ENCODE data around the gene GPC5. TPM values are rescaled to one million over a fixed set of nuclear protein-coding genes. Genes with fewer than 3 reads are reported as not detected.

GPC5 gene
- total RNA-seq, 1 donor from 2014 or later, result 0.28 TPM

GRCh38 chr13:91358387-91358782 lies 40.0 kb upstream of the GPC5 start:
- H3K4me1 Mint-ChIP-seq, result peaks cover 70% of the 10 kb centered on the region
- no peaks in the 10 kb centered on the region for H3K9me3 Mint-ChIP-seq
- peaks cover 3% of the 10 kb centered on the region for H3K27me3 Mint-ChIP-seq (ENCODE audit: low read depth)
- peak overlapping the region; percentile 1 for H3K4me3 Mint-ChIP-seq
- H3K27ac Mint-ChIP-seq (ENCODE audit: unreplicated experiment), result no peak overlapping the region
- no peak for DNase-seq (ENCODE audit: low read depth, low spot score)
- TF ChIP-seq CTCF (conservative IDR thresholded peaks at IDR 0.05), result no peak
- peaks cover 35% of the 10 kb centered on the region for H3K36me3 Mint-ChIP-seq (ENCODE audit: low read depth)

- peaks cover 63% of the 10 kb centered on the region for H3K4me1 Mint-ChIP-seq
- H3K36me3 Mint-ChIP-seq (ENCODE audit: low read depth), result peaks cover 31% of the 10 kb centered on the region
- H3K4me3 Mint-ChIP-seq, result peak overlapping the region; percentile 21
- peaks cover 3% of the 10 kb centered on the region for H3K27me3 Mint-ChIP-seq (ENCODE audit: low read depth)
- no peak for DNase-seq (ENCODE audit: low read depth, low spot score)
- TF ChIP-seq CTCF (conservative IDR thresholded peaks at IDR 0.05), result no peak
- no peaks in the 10 kb centered on the region for H3K9me3 Mint-ChIP-seq
- no peak overlapping the region for H3K27ac Mint-ChIP-seq (ENCODE audit: unreplicated experiment)
Observed at GRCh38 chr13:91359111-91359510, 39.3 kb upstream of the GPC5 start.

- H3K4me3 Mint-ChIP-seq, result peak overlapping the region; percentile 21
- H3K27ac Mint-ChIP-seq (ENCODE audit: unreplicated experiment), result no peak overlapping the region
- no peak for DNase-seq (ENCODE audit: low read depth, low spot score)
- peaks cover 31% of the 10 kb centered on the region for H3K36me3 Mint-ChIP-seq (ENCODE audit: low read depth)
- TF ChIP-seq CTCF (conservative IDR thresholded peaks at IDR 0.05), result no peak
- H3K4me1 Mint-ChIP-seq, result peaks cover 57% of the 10 kb centered on the region
- no peaks in the 10 kb centered on the region for H3K9me3 Mint-ChIP-seq
- peaks cover 3% of the 10 kb centered on the region for H3K27me3 Mint-ChIP-seq (ENCODE audit: low read depth)
Observed at GRCh38 chr13:91359631-91360030, 38.8 kb upstream of the GPC5 start.

GRCh38 chr13:91360246-91360751 lies 38.1 kb upstream of the GPC5 start:
- Mint-ChIP-seq H3K4me3 (peak overlapping the region; percentile 3), H3K36me3 (ENCODE audit: low read depth) (peaks cover 26% of the 10 kb centered on the region), H3K9me3 (no peaks in the 10 kb centered on the region), H3K4me1 (peaks cover 51% of the 10 kb centered on the region), H3K27me3 (ENCODE audit: low read depth) (peaks cover 3% of the 10 kb centered on the region), H3K27ac (ENCODE audit: unreplicated experiment) (peak overlapping the region; percentile 9)
- no peak for DNase-seq (ENCODE audit: low read depth, low spot score)
- no peak for TF ChIP-seq CTCF (conservative IDR thresholded peaks at IDR 0.05)

- no peaks in the 10 kb centered on the region for H3K9me3 Mint-ChIP-seq
- H3K27me3 Mint-ChIP-seq (ENCODE audit: low read depth), result peaks cover 3% of the 10 kb centered on the region
- TF ChIP-seq CTCF (conservative IDR thresholded peaks at IDR 0.05), result no peak
- no peak for DNase-seq (ENCODE audit: low read depth, low spot score)
- no peak overlapping the region for H3K4me3 Mint-ChIP-seq
- no peak overlapping the region for H3K27ac Mint-ChIP-seq (ENCODE audit: unreplicated experiment)
- peaks cover 36% of the 10 kb centered on the region for H3K4me1 Mint-ChIP-seq
- peaks cover 16% of the 10 kb centered on the region for H3K36me3 Mint-ChIP-seq (ENCODE audit: low read depth)
Observed at GRCh38 chr13:91361755-91362271, 36.6 kb upstream of the GPC5 start.
